ACHN (cell line): ENCODE data around the gene ZFP3.
"Not testable (repeated sequence)": the region's sequence is repeated elsewhere in the genome, so short reads cannot be mapped to it uniquely, and the experiment has no call there.

Source experiments
- DNase-seq: peaks from one replicate; pipeline ENCODE4 v3.0.0-alpha.2; 2015
- in situ Hi-C: cut with HindIII; loops from 2 replicates; pipeline ENCODE4 v1.10.0; 2017; ENCODE audit warnings: low sequenced_read_pairs, low pct_ligation_motif_present, low pct_unique_long_range_greater_than_20kb

The ZFP3 gene

DNA sequence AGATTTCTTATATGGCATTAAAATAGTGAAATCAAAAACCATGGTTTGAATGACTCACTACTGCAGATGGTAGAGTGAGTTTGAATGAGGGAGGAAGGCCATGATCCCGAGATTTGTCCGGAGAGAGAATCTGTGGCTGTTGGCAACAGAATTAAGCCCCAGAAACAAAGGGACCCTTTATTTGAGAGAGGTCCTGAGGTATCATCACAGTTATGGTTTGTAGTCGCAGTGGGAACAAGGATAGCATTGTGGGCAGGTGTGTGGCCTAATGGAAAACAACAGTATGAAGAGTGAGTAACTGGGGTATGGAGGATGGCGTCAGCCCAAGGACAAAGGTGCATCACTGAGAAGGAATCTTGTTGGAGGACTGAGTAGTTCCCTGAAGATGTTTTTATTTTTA, 8.5 kb upstream of the ZFP3 start:
- in situ Hi-C loops: no loop called here
- DNase-seq: no peak

DNA sequence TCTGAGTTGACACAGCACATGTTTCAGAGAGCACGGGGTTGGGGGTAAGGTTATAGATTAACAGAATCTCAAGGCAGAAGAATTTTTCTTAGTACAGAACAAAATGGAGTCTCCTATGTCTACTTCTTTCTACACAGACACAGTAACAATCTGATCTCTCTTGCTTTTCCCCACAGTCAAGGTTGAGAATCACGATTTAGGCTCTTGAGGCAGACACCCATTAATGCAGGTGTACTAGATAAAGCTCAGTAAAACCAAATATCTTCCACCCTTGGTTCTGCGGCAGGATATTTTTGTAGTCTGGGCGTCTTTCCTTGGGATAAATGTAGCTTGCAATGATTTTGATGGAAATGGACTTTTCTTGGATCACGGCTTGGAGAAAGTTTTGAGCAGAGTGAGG, 2.8 kb upstream of the ZFP3 start:
- DNase-seq, in situ Hi-C loops: not testable (repeated sequence)

DNA sequence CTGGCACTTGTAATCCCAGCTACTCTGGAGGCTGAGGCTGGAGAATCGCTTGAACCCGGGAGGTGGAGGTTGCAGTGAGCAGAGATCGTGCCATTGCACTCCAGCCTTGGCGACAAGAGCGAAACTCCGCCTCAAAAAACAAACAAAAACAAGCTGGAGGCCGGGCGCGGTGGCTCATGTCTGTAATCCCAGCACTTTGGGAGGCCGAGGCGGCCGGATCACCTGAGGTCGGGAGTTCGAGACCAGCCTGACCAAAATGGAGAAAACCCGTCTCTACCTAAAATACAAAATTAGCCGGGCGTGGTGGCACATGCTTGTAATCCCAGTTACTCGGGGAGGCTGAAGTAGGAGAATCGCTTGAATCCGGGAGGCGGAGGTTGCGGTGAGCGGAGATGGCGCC, 992 bp upstream of the ZFP3 start:
- DNase-seq, in situ Hi-C loops: not testable (repeated sequence)

- DNase-seq: no peak
- in situ Hi-C loops: no loop called here
Measured at GRCh38 chr17:5077781-5078105, 524 bp upstream of the ZFP3 start.

DNA sequence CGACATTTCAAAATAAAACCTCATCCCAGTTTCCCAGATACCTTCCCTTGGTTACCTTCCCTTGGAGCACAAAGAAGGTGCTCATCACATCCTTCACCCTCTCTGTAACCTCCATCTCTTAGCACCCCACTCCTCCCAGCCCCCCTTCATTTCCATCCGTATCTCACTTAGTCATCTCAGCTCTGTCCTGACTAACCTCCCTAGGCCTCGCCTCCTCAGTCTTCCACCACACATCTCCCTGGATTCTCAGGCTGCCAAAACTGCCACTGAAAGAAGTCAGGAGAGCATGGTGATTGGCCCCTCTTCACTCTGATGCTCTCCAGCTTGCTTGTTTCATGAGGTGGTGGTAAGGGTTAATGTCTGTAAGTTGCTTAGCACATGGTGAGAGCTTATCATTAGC, 2.3 kb downstream of the ZFP3 start:
- DNase-seq: no peak
- in situ Hi-C loops: no loop called here

GRCh38 chr17:5092218-5093010, 14.1 kb downstream of the ZFP3 start:
- no peak for DNase-seq
- in situ Hi-C loops: no loop called here

DNA sequence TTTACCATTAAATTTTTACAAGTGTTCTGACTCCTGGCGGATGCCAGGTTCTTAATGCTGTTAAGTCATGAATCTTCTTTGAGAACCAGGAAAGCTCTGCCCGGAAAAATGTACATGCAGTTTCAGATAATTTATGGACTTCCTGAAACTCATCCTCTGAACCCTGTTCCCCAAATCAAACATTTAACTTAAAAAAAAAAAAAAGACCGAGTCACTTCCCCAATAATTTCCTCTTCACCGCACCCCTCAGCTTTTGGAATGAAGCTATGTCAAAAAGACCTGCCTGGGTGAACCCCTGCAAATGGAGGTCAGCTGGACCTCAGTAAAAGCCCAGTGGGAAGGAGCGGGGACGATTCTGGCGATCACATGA, 18.4 kb downstream of the ZFP3 start:
- in situ Hi-C loops: no loop called here
- no peak for DNase-seq

DNA sequence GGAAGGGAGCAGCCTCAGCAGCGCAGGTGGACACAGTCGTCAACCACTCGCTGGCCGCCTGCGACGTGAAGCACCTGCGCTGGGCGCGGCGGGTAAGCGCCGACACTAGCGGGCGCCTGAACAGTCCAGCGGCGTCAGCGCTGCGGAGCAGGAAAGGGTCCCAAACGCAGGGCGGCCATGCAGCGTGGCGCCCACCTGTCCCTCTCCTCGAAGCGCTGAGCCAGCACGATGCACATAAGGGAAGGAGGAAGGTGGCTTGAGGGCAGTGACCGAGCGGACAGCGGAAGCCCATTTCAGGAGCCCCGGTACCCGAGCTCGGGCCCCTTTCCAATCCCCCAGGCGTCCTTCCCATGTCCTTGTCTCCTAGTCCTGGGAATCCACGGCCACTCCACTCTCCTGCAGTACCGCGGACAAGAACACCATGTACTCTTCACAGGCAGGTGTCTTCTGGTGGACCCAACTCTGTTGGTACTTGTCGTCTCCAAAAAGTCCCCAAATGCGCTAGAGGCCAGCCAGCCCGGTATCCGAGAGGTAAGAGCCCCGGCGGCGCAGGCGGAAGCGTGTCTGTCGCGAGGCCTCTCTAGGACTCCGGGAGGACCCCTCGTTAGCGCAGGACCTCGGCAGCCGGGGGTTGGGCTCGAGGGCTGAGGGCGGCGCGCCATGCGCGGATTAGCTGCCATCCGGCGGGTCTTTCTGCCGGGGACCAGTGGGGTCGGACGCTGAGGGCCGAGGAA, 19.0 kb downstream of the ZFP3 start:
- no peak for DNase-seq
- in situ Hi-C loops: no loop called here

GRCh38 chr17:5099271-5099670, 21.0 kb downstream of the ZFP3 start:
- in situ Hi-C loops: no loop called here
- no peak for DNase-seq

GRCh38 chr17:5100832-5101231, 22.6 kb downstream of the ZFP3 start:
- DNase-seq: no peak
- in situ Hi-C loops: no loop called here

- in situ Hi-C loops: no loop called here
Measured at GRCh38 chr17:5110816-5111215, 32.5 kb downstream of the ZFP3 start.

GRCh38 chr17:5111402-5112204, 33.3 kb downstream of the ZFP3 start, which contains the start of gene ZNF232:
TSS of gene ZNF232 (minus strand) at chr17:5111878. CDS start at chr17:5111822, 56 bp downstream.
- DNase-seq: peak; percentile 92
- in situ Hi-C loops: no loop called here

More at GRCh38 chr17:5110816-5111215, 32.5 kb downstream of the ZFP3 start:
- DNase-seq: no peak

DNA sequence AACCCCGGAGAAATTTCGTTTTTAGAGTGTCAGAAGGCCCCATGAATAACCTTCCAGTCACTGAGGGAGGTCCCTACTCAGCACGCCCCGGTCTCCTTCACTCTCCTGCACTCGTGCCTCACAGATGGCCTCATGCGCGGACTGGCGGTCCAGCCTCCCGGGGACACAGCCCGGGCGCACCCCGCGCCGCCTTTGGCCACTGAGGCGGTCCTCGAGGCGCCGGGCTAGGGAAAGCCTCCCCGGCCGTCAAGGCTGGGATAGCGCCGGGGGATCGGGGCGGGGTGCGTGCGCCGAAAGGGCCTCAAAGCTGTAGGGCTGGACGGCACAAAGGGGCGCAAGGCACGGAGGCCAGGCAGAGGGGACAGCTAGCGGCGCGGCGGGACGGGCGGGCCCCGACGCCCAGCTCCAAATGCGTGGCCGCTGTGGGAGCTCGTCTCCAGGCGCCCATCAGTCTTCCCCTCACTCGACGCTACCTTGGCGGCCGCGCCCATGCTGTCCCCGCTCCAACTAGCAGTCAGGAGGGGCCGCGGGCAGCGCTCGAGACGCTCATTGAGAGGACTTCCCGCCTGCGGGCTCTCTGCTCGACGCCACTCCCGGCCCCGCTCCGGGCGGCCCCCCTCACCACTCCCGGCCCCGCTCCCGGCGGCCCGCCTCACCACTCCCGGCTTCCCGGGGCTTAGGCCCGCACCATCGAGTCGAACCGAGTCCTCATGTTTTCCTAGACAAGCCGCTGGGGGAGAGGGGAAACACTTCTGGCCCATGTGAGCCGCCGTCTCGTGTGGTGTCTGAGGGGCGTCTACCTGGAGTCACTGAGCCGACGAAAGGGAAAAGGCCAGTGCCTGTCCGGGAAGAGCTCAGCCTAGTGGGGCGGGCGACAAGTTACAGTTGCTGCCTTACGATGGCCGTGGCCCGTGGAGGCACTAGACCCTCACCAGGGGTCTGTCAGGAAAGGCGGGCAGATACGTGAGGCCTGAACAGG, 37.7 kb downstream of the ZFP3 start, which contains the start of gene USP6:
USP6 (plus strand) TSS at position 360 of the 979 bp plus-strand sequence. CDS start 14,336 bp downstream, outside the sequence.
- in situ Hi-C loops: no loop called here
- DNase-seq: no peak

DNA sequence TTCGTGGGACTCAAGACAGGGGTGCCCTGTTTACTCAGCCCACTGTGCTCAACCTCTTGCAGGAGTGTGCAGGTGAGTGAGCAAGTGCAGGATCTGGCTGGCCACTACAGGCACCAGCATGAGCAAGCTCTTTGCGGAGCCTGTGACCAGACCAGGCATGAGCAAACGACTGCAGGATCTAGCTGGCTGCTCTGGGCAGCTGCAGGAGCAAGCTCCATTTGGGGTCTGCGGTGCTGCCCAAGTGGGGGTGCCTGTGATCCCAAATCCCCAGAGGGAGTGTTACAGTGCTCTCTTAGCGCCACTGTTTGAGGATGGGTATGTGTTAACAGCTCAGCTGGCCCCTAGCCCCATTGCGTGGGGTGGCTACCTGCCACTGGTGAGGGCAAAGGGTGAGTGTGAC, 40.0 kb downstream of the ZFP3 start:
- in situ Hi-C loops: no loop called here
- no peak for DNase-seq

DNA sequence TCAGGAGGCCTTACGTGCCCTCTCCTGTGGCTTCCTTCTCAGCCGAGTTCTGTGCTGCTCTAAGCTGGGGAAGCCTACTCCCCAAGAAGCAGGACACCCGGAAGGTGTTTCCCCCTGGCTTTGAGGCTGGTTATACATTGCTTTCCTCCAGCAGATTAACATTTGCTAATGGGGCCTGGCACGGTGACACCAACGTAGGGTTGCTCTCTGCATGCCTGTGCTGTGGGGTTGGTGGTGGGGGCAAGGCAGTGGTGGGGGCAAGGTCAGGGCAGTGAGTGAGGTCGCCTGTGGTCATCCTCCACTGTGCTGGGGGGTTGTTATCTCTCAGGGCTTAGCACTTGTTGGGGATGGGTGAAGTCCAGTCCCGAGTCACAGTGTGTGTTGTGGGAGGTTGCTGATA, 41.8 kb downstream of the ZFP3 start:
- in situ Hi-C loops: no loop called here
- DNase-seq: no peak

DNA sequence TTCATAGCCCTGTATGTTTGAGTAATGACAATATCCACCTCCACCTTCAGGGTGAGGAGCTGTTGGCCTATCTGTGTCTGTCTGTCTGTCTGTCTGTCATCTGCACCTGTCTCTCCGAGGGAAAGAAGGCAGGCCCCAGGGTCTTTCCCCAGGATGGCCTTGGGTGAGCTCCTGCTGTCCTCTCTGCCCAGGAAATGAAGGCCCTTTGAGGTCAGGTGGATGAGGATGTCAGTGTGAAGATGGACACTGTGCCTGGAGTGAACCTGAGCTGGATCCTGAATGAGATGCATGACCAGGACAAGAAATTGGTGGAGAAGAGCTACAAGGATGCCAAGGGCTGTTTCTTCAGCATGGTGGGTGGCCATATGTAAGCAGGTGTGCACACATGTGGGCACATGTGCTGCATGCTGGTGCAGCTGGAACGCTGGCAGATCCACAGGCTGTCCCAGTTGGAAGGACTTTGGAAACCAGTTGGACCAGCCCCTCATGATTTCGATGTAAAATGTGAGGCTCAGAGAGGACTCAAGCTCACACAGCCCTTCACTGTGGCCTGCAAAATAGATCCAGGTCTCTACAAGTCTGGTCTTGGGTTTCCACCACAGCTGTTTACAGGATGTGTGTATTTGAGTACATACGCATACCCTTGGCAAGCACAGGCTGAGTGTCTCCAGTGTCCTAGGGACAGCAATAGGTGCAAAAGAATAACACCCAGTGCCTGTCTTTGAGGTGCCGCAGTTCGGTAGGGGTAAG, 42.3 kb downstream of the ZFP3 start:
- DNase-seq, in situ Hi-C loops: not testable (repeated sequence)

- in situ Hi-C loops: no loop called here
- DNase-seq: no peak
Measured at GRCh38 chr17:5121186-5121841, 43.0 kb downstream of the ZFP3 start.
